Skeletal muscle satellite cell (primary cell): Measurements from ENCODE around the gene RSF1.
A peak's percentile ranks its signal among the peaks of the same experiment; 100 is the strongest.

Experiments used
- H3K27me3 ChIP-seq: 2 replicates; pipeline ENCODE4 v1.7.0; 2013; ENCODE audit warnings: low read length; ENCODE audit not compliant: control insufficient read depth, insufficient read depth
- H3K36me3 ChIP-seq: 2 replicates; pipeline ENCODE4 v1.7.0; 2013; ENCODE audit warnings: mild to moderate bottlenecking, control low read depth, low read length; ENCODE audit not compliant: insufficient read depth
- H3K4me1 ChIP-seq: 2 replicates; pipeline ENCODE4 v1.7.0; 2013; ENCODE audit warnings: low read length; ENCODE audit not compliant: control insufficient read depth, insufficient read depth
- H3K4me2 ChIP-seq: 2 replicates; pipeline ENCODE4 v1.7.0; 2013; ENCODE audit warnings: mild to moderate bottlenecking, low read length
- H3K4me3 ChIP-seq: 2 replicates; pipeline ENCODE4 v1.7.0; 2013; ENCODE audit warnings: low read length
- H3K9ac ChIP-seq: 2 replicates; pipeline ENCODE4 v1.7.0; 2013; ENCODE audit warnings: mild to moderate bottlenecking, low read depth, low read length, moderate library complexity
- H3K9me3 ChIP-seq: replicated peaks from 2 replicates; pipeline ENCODE4 v1.7.0; 2013; ENCODE audit warnings: mild to moderate bottlenecking, control low read depth, low read length

RSF1 gene

DNA sequence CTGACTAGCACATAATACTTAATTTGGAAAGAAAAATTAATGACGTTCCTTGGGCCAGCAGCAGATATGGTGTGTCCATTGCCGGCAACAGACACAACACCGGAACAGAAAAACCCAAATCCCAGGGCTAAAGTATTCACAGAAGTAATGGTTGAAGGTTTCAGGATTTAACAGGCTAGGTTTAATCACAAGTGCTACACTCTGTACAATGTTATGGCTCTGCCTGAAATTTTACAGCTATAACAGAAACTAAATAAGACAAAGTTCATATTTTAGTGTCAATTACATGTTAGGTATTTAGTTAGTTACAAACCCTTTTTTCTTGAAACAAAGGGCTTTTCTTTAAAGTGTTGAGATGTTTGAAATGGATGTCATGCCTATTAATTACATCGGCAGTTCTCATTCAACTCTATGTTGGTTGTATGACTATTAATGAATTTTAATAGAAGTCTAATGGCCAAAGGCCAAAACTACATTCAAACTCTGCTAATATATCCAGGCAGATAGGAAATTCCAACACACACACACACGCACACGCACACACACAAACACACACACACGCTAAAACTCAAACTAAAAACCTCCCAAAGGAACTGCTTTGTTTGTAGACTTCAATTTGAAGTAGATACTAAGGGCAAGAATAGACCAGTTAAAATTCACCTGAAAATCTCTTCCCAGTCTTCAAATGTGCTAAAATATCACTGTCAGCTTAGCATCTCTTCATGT, 155.1 kb downstream of the RSF1 start:
- Histone ChIP-seq H3K4me2 (no peak overlapping the region), H3K9ac (no peak overlapping the region), H3K4me1 (peaks cover 14% of the 10 kb centered on the region), H3K4me3 (no peak overlapping the region), H3K36me3 (peaks cover 18% of the 10 kb centered on the region), H3K9me3 (no peaks in the 10 kb centered on the region), H3K27me3 (no peaks in the 10 kb centered on the region)

DNA sequence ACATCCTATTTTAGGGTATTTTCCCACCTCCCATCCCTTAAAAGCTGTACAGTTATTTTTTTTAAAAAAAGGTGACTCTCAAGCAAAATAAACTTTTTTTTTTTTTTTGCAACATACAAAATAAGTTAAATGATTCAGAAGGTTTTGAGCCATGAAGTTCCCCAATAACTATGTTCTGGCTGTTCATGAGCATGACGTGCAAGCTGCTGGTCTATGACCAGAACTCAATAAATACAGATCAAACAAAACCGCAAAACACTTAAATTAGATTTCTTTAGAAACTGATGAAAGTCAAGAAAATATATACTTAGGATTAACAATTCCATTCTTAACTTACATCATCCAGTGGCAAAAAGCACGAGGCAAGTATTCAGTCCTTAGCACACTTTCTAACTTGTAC, 158.9 kb downstream of the RSF1 start:
- H3K4me3 ChIP-seq, result no peak overlapping the region
- H3K4me2 ChIP-seq, result no peak overlapping the region
- H3K27me3 ChIP-seq, result no peaks in the 10 kb centered on the region
- H3K36me3 ChIP-seq, result peaks cover 1% of the 10 kb centered on the region
- H3K4me1 ChIP-seq, result peaks cover 3% of the 10 kb centered on the region
- H3K9ac ChIP-seq, result no peak overlapping the region
- H3K9me3 ChIP-seq, result no peaks in the 10 kb centered on the region

GRCh38 chr11:77660947-77661346, 159.6 kb downstream of the RSF1 start:
- H3K9ac ChIP-seq, result no peak overlapping the region
- H3K4me2 ChIP-seq, result no peak overlapping the region
- H3K9me3 ChIP-seq, result no peaks in the 10 kb centered on the region
- H3K36me3 ChIP-seq, result no peaks in the 10 kb centered on the region
- peaks cover 3% of the 10 kb centered on the region for H3K4me1 ChIP-seq
- no peak overlapping the region for H3K4me3 ChIP-seq
- H3K27me3 ChIP-seq, result no peaks in the 10 kb centered on the region

DNA sequence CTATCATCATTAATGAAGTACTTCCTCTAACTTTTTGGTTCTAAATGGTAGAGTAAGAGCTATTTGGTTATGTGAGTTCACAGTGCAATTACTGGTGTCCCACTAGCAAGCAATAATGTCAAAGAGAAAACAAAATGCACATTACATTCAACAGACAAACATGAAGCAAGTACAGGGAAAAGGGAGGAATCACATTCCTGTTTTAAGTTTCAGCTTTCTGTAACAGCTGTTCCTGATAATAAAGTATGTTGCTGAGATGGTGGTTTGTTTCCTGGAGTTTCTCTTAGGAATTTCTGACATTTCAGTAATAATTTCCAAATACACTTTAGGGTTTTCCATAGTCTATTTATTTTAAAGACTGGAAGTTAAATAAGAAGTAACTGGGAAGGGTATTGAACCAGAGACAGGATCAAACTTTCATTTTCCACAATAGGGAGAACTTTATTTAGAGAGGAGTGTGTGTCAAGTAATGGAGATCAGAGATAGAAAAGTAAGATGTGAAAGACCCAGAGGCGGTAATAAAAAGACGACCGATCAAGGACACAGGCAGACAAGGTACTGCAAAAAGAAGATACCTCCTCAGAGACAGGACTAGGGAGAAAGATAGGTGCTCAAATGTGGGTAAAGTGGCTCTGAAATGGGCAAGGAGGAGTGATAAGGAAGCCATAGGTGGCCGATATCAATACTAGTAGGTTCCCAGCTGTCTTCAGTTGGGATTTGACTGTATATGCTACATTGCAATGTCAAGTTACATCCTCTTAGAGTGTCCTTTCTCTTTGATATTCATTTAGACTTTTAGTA, 162.1 kb downstream of the RSF1 start:
- H3K27me3 ChIP-seq, result no peaks in the 10 kb centered on the region
- H3K4me2 ChIP-seq, result peak overlapping the region; percentile 11

GRCh38 chr11:77656362-77656761, 164.2 kb downstream of the RSF1 start:
- Histone ChIP-seq H3K36me3 (no peaks in the 10 kb centered on the region), H3K4me2 (no peak overlapping the region), H3K4me1 (peaks cover 9% of the 10 kb centered on the region), H3K27me3 (no peaks in the 10 kb centered on the region), H3K4me3 (no peak overlapping the region), H3K9ac (no peak overlapping the region), H3K9me3 (no peaks in the 10 kb centered on the region)

More for the DNA sequence above, 162.1 kb downstream of the RSF1 start:
- no peaks in the 10 kb centered on the region for H3K36me3 ChIP-seq
- H3K9me3 ChIP-seq, result no peaks in the 10 kb centered on the region
- H3K4me1 ChIP-seq, result peaks cover 9% of the 10 kb centered on the region
- H3K9ac ChIP-seq, result no peak overlapping the region
- H3K4me3 ChIP-seq, result no peak overlapping the region

DNA sequence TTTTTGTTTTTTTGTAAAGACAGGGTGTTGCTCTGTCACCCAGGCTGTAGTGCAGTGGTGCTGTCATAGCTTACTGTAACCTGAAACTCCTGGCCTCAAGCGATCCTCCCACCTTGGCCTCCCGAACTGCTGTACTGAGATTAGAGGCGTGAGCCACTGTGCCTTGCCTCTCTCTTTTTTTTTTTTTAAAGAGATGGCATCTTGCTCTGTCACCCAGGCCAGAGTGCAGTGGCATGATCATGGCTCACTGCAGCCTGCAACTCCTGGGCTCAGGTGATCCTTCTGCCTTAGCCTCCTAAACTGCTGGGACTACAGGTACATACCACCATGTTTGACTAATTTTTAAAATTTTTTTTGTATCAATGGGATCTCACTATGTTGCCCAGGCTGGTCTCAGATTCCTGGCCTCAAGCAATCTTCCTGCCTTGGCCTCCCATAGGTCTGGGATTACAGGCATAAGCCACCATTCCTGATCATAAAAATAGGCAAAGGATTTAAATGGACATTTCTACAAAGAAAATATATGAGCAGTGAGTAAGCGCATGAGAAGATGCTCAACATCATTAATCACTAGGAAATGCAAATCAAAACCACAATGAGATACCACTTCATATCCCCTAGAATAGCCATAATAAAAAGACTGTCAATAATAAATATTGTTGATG, 165.6 kb downstream of the RSF1 start:
- no peak overlapping the region for H3K4me3 ChIP-seq

GRCh38 chr11:77650123-77650522, 170.4 kb downstream of the RSF1 start:
- Histone ChIP-seq H3K9me3 (no peaks in the 10 kb centered on the region), H3K4me1 (peaks cover 3% of the 10 kb centered on the region), H3K4me3 (no peak overlapping the region), H3K4me2 (no peak overlapping the region), H3K27me3 (no peaks in the 10 kb centered on the region), H3K36me3 (no peaks in the 10 kb centered on the region), H3K9ac (no peak overlapping the region)

More for the DNA sequence above, 165.6 kb downstream of the RSF1 start:
- no peaks in the 10 kb centered on the region for H3K27me3 ChIP-seq
- H3K9ac ChIP-seq, result no peak overlapping the region
- no peaks in the 10 kb centered on the region for H3K9me3 ChIP-seq
- no peak overlapping the region for H3K4me2 ChIP-seq
- no peaks in the 10 kb centered on the region for H3K36me3 ChIP-seq
- peaks cover 9% of the 10 kb centered on the region for H3K4me1 ChIP-seq

DNA sequence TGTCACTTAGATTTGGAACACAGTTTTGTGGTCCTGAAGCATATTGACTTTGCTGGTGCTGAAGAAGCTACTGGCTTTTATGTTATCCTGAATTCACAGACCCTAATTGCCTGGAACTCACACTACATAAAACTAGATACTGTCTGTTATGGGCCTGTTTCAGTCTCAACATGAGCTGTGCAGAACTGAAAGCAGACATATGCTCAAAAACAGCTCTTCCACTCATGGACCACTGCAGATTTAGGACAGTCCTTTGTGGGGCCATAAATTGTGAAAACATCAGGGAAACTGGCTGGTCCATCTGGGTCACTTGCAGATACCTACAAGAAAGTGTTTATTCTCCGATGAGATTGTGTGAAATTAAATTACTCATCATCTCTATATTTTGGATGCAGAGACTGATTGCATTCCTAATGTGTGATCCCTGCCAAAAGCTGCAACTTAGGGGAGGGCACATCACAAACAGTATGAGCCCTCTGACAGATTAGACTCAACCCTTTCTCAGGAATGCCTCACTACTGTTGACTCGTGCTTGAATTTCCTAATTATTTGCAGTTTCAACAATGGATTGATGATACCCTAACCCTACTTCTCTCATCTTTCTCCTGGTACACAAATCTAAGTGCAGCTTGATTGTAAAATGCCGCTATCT, 172.7 kb downstream of the RSF1 start:
- Histone ChIP-seq H3K4me1 (peaks cover 8% of the 10 kb centered on the region), H3K9ac (no peak overlapping the region), H3K4me3 (no peak overlapping the region), H3K9me3 (no peaks in the 10 kb centered on the region), H3K36me3 (no peaks in the 10 kb centered on the region), H3K4me2 (no peak overlapping the region), H3K27me3 (no peaks in the 10 kb centered on the region)

GRCh38 chr11:77644887-77645286, 175.6 kb downstream of the RSF1 start:
- Histone ChIP-seq H3K4me1 (peaks cover 8% of the 10 kb centered on the region), H3K36me3 (no peaks in the 10 kb centered on the region), H3K4me2 (peak overlapping the region; percentile 51), H3K9me3 (no peaks in the 10 kb centered on the region), H3K9ac (no peak overlapping the region), H3K4me3 (no peak overlapping the region), H3K27me3 (no peaks in the 10 kb centered on the region)

GRCh38 chr11:77642228-77642627, 178.3 kb downstream of the RSF1 start:
- H3K36me3 ChIP-seq, result no peaks in the 10 kb centered on the region
- H3K4me3 ChIP-seq, result no peak overlapping the region
- H3K27me3 ChIP-seq, result no peaks in the 10 kb centered on the region
- H3K9me3 ChIP-seq, result no peaks in the 10 kb centered on the region
- H3K4me1 ChIP-seq, result peaks cover 12% of the 10 kb centered on the region
- H3K9ac ChIP-seq, result no peak overlapping the region
- H3K4me2 ChIP-seq, result no peak overlapping the region
